PC-3 (cell line): ENCODE data around the gene EIPR1.

Experiments used
- CTCF ChIP-seq: fragments of 300-600 bp; sonication (generic); conservative IDR thresholded peaks from 2 replicates; pipeline ENCODE4 v1.5.1; 2017; ENCODE audit warnings: antibody characterized with exemption, low read depth, mild to moderate bottlenecking, low read length
- EZH2 ChIP-seq: fragments of 300-600 bp; sonication (generic); IDR thresholded peaks from one replicate; pipeline ENCODE4 v1.6.1; 2017; ENCODE audit warnings: antibody characterized with exemption, mild to moderate bottlenecking, low read length; ENCODE audit not compliant: unreplicated experiment
- EZH2phosphoT487 ChIP-seq: fragments of 300-600 bp; sonication (generic); IDR thresholded peaks from 2 replicates; pipeline ENCODE4 v1.6.1; 2018; ENCODE audit warnings: mild to moderate bottlenecking, antibody characterized with exemption, low read length, borderline replicate concordance

GRCh38 chr2:3421580-3421979, 44.0 kb upstream of the EIPR1 start:
- TF ChIP-seq CTCF = no peak
- no peak for TF ChIP-seq EZH2
- TF ChIP-seq EZH2phosphoT487 = no peak
